GM19395 (cell line): ENCODE measurements around the gene IGFALS.

ENCODE experiments used
- ATAC-seq: cut with Tn5 transposase; IDR thresholded peaks from one replicate; pipeline ENCODE4 v1.9.1; 2021; ENCODE audit warnings: mild to moderate bottlenecking, moderate library complexity; ENCODE audit not compliant: unreplicated experiment

IGFALS gene

DNA sequence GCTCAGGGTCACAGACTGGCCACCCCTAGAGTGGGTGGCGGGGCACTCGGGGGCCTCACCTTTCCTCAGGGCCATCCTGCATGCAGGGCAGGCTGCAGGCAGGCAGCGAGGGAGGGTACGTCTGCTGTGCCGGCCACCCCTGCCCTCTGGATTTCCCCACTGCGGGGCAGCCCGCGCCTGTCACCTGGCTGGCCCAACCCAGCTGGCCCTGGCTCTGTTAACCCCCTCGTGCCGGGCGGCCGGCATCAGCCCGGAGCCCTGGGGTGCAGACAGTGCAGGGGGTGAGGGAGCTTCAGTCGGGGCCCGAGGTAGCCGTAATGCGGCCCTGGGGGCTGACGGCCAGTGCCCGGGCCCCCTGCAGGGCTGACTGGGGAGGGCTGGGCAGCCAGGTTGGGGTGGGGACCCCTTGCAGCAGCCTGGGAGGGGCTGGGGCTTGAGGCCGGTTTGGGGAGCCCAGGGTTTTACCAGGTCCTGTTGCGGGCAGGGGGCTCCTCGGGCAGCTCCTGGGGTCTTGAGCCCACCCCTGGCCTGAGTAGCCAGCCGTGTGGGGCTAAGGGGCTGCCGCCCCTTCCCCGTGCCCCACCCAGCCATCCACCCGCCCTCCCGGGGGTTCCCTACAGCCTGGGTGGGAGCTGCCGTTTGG is at the start of gene IGFALS:
IGFALS (minus strand) TSS at position 128 of the 643 bp plus-strand sequence; CDS start at position 75, 53 bp downstream.
- ATAC-seq: no peak

- ATAC-seq: no peak
Observed at GRCh38 chr16:1839554-1839953, 46.0 kb upstream of the IGFALS start.

GRCh38 chr16:1834096-1834495 is 40.6 kb upstream of the IGFALS start:
- no peak for ATAC-seq

DNA sequence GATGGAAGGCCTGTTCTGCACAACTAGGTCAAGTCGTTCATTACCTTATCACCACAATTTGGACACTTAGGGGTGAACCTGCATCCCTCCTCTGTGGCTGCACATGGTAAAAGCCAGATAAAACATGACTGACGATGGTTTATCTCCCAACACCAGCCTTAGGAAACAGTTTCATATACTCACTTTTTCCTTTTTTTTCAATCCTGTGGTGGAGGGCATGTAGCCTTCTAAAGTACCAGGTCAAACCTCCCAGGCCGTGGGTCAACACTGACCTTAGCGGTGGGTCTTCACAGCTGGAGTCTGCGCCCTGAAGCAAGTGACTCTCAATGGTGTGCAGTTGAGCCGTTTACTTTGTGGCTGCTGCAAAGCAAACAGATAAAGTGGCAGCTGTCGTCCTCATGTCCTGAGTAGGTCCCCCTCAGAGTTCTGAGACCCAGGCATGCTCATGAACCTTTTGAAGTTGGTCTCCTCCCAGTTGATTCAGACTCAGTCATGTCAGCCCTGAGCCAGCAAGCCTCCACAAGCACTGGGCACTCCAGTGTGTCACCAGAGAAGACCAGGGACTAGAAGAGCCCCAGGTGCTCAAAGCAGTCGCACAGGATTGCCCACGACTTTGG is 39.4 kb upstream of the IGFALS start:
- no peak for ATAC-seq

- no peak for ATAC-seq
Observed at GRCh38 chr16:1831186-1832075, 37.9 kb upstream of the IGFALS start.

DNA sequence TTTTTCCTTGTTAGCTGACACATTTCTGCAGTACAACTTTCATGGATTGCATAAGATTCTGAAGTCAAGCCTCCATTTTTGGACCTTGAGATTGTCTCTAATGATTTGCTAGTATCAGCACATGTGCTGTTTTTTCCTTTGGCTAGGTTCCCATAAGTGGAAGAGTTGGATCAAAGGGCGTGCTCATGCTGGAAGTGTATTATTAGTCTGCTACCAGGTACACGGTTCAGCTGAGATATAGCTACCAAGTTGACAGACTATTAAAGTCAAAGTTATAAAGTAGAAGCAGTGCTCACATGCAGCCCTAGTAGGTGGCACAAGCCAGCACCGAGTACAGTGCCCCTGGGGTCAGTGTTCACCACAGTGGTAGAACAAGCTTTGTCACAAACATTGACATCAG is 36.7 kb upstream of the IGFALS start:
- no peak for ATAC-seq

DNA sequence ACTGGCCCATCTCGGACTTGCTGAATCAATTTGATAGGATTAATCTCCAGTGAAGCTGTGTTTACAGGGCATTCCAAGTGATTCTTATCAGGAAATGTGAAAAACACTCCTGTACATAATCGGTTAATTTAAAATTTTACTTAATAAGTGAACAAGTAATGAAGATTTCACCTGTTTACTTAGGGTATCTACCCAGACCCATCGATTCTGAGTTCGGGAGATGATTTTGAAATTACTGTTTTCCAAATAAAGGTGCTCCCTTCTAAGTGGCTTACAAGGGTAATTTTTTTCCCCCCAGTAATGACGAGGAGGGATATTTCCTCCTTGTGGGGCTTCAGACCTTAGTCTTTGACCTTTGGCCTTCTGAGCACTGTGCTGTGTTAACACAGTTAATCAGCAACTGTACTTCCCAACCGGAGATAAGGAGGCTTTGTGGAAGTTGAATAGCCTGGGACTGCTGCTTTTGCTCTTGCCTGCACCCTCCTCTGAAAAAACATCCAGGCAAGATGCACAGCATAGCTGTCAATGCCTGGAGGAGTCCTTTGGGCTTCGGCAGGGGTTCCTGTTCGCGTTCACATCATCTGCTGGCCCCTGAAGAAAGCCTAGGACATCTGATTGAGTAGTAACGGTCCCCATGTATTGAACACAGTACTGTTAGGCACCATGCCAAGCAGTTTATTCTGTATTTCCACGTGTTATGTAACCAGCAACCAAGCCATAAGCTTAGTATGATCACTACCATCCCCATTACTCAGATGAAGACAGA is 35.3 kb upstream of the IGFALS start:
- no peak for ATAC-seq

DNA sequence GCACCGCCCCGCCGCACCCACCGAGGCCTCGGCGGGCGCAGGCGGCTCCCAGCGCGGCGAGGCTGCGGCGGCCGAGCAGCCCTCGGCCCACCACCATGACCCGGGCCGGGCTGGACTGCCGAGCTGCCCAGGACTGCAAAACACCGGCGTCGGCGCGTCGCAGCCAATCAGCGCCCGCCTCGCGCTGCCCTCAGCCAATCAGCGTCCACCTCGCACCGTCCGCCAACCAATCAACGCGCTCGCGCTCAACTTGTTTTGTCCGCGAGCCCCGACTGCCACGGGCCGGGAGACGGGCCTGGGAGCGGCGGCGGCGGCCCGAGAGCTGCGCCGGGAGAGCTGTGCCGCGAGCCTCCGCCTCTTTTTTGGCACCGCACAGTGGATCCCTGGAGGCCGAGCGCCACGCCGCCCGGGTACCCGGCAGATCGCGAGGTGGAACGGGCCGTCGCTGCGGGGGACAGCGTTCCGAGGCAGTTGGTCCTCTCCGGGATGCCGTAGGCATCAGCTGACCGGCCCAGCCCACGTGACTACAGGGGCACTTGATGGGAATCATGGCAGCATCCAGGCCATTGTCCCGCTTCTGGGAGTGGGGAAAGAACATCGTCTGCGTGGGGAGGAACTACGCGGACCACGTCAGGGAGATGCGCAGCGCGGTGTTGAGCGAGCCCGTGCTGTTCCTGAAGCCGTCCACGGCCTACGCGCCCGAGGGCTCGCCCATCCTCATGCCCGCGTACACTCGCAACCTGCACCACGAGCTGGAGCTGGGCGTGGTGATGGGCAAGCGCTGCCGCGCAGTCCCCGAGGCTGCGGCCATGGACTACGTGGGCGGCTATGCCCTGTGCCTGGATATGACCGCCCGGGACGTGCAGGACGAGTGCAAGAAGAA is 33.4 kb upstream of the IGFALS start, which contains the start of the genes FAHD1 and HAGH:
FAHD1 (plus strand) TSS at position 516 of the 883 bp plus-strand sequence; CDS start at position 549, 33 bp downstream.
HAGH (minus strand) TSS at position 135 of the 883 bp plus-strand sequence; CDS start at position 97, 38 bp downstream.
- ATAC-seq: peak; percentile 75

- peak; percentile 54 for ATAC-seq
Observed at GRCh38 chr16:1825864-1826690, 32.6 kb upstream of the IGFALS start.

- ATAC-seq: no peak
Observed at GRCh38 chr16:1825381-1825863, 31.9 kb upstream of the IGFALS start.

DNA sequence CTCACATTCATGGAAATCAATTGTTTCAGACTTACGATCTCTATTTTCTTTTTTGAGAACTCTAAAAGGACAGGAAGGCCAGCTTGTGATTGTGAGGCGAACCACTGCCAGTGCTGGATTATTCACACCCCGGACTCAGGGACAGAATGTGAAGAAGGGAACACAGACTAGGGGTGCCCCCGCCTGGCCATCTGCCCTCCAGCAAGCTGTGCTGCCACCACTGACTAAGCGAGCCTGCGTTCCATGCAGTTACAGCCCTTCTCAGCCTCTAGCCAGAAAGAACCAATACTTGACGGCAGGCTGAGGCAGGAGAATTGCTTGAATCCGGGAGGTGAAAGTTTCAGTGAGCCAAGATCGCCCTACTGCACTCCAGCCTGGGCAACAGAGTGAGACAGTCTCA is 30.3 kb upstream of the IGFALS start:
- no peak for ATAC-seq

- no peak for ATAC-seq
Observed at GRCh38 chr16:1822801-1823200, 29.3 kb upstream of the IGFALS start.

GRCh38 chr16:1821861-1822611 is 28.5 kb upstream of the IGFALS start:
- ATAC-seq: no peak

GRCh38 chr16:1820946-1821290 is 27.4 kb upstream of the IGFALS start:
- ATAC-seq: no peak

- no peak for ATAC-seq
Observed at GRCh38 chr16:1820096-1820945, 26.8 kb upstream of the IGFALS start.

- no peak for ATAC-seq
Observed at GRCh38 chr16:1819611-1820010, 26.1 kb upstream of the IGFALS start.

- no peak for ATAC-seq
Observed at GRCh38 chr16:1818873-1819525, 25.5 kb upstream of the IGFALS start.
